Measurements from ENCODE around the gene EEPD1. TPM values are rescaled to one million over a fixed set of nuclear protein-coding genes. Genes with fewer than 3 reads are reported as not detected.
A peak's percentile ranks its signal among the peaks of the same experiment; 100 is the strongest.

The EEPD1 gene
- polyA plus RNA-seq, 3 donors from 2014 or later = 1.3 to 4.4 (median 2.1) TPM

GRCh38 chr7:36288501-36288900 lies 135.4 kb downstream of the EEPD1 start:
- Mint-ChIP-seq H3K36me3 (no peaks in the 10 kb centered on the region), H3K9me3 (no peaks in the 10 kb centered on the region)

GRCh38 chr7:36289833-36290661 lies 137.0 kb downstream of the EEPD1 start:
- H3K9me3 Mint-ChIP-seq = no peaks in the 10 kb centered on the region
- peaks cover 0 to 2% (median 0%) of the 10 kb centered on the region in 3 donors for H3K27me3 Mint-ChIP-seq (ENCODE audit: low read depth in 3 of 3)
- no peak overlapping the region for H3K27ac Mint-ChIP-seq
- H3K36me3 Mint-ChIP-seq = no peaks in the 10 kb centered on the region
- H3K4me3 Mint-ChIP-seq = no peak overlapping the region
- peaks cover 32 to 46% of the 10 kb centered on the region in 2 donors for H3K4me1 Mint-ChIP-seq
- DNase-seq = no peak

More at GRCh38 chr7:36288501-36288900, 135.4 kb downstream of the EEPD1 start:
- Mint-ChIP-seq H3K4me3 (peak overlapping the region in 2 of 5 donors; percentile 36 to 69), H3K4me1 (peaks cover 46 to 57% of the 10 kb centered on the region in 2 donors), H3K27ac (no peak overlapping the region), H3K27me3 (ENCODE audit: low read depth in 3 of 3) (peaks cover 0 to 2% (median 0%) of the 10 kb centered on the region in 3 donors)
- no peak for DNase-seq

GRCh38 chr7:36291387-36292316 lies 138.6 kb downstream of the EEPD1 start:
- peaks cover 20 to 35% of the 10 kb centered on the region in 2 donors for H3K4me1 Mint-ChIP-seq
- peaks cover 0 to 3% (median 2%) of the 10 kb centered on the region in 3 donors for H3K27me3 Mint-ChIP-seq (ENCODE audit: low read depth in 3 of 3)
- H3K9me3 Mint-ChIP-seq = no peaks in the 10 kb centered on the region
- H3K4me3 Mint-ChIP-seq = peak overlapping the region; percentile 10 to 78 (median 58)
- DNase-seq = peak; percentile 48 to 58 (median 53)
- no peak overlapping the region for H3K27ac Mint-ChIP-seq
- no peaks in the 10 kb centered on the region for H3K36me3 Mint-ChIP-seq

- Mint-ChIP-seq H3K27me3 (ENCODE audit: low read depth in 3 of 3) (peaks cover 0 to 3% (median 2%) of the 10 kb centered on the region in 3 donors), H3K4me1 (peaks cover 4 to 13% of the 10 kb centered on the region in 2 donors), H3K27ac (no peak overlapping the region), H3K36me3 (no peaks in the 10 kb centered on the region), H3K4me3 (no peak overlapping the region), H3K9me3 (no peaks in the 10 kb centered on the region)
- no peak for DNase-seq
These were observed 142.0 kb downstream of the EEPD1 start for GRCh38 chr7:36295090-36295489.

- H3K36me3 Mint-ChIP-seq = no peaks in the 10 kb centered on the region
- no peak overlapping the region for H3K27ac Mint-ChIP-seq
- H3K9me3 Mint-ChIP-seq = no peaks in the 10 kb centered on the region
- H3K4me1 Mint-ChIP-seq = peaks cover 4 to 12% of the 10 kb centered on the region in 2 donors
- peaks cover 0 to 3% (median 2%) of the 10 kb centered on the region in 3 donors for H3K27me3 Mint-ChIP-seq (ENCODE audit: low read depth in 3 of 3)
- H3K4me3 Mint-ChIP-seq = no peak overlapping the region
- no peak for DNase-seq
These were observed 143.2 kb downstream of the EEPD1 start for GRCh38 chr7:36296284-36296683.

GRCh38 chr7:36297364-36298009 lies 144.4 kb downstream of the EEPD1 start:
- H3K27ac Mint-ChIP-seq = no peak overlapping the region
- H3K4me1 Mint-ChIP-seq = no peaks in the 10 kb centered on the region
- no peaks in the 10 kb centered on the region for H3K36me3 Mint-ChIP-seq
- H3K4me3 Mint-ChIP-seq = no peak overlapping the region
- H3K9me3 Mint-ChIP-seq = no peaks in the 10 kb centered on the region
- DNase-seq = no peak
- H3K27me3 Mint-ChIP-seq (ENCODE audit: low read depth in 3 of 3) = peaks cover 0 to 3% (median 0%) of the 10 kb centered on the region in 3 donors

GRCh38 chr7:36298106-36298505 lies 145.1 kb downstream of the EEPD1 start:
- Mint-ChIP-seq H3K27ac (no peak overlapping the region), H3K36me3 (no peaks in the 10 kb centered on the region), H3K4me1 (no peaks in the 10 kb centered on the region), H3K27me3 (ENCODE audit: low read depth in 3 of 3) (peaks cover 0 to 3% (median 0%) of the 10 kb centered on the region in 3 donors), H3K4me3 (no peak overlapping the region), H3K9me3 (no peaks in the 10 kb centered on the region)
- no peak for DNase-seq

- Mint-ChIP-seq H3K27ac (no peak overlapping the region), H3K9me3 (no peaks in the 10 kb centered on the region), H3K36me3 (no peaks in the 10 kb centered on the region), H3K4me1 (no peaks in the 10 kb centered on the region), H3K4me3 (no peak overlapping the region), H3K27me3 (ENCODE audit: low read depth in 3 of 3) (peaks cover 0 to 3% (median 0%) of the 10 kb centered on the region in 3 donors)
- DNase-seq = no peak
These were observed 146.2 kb downstream of the EEPD1 start for GRCh38 chr7:36299223-36299774.

GRCh38 chr7:36299823-36300341 lies 146.8 kb downstream of the EEPD1 start:
- Mint-ChIP-seq H3K27ac (no peak overlapping the region), H3K36me3 (no peaks in the 10 kb centered on the region), H3K9me3 (no peaks in the 10 kb centered on the region), H3K4me1 (no peaks in the 10 kb centered on the region), H3K4me3 (no peak overlapping the region), H3K27me3 (ENCODE audit: low read depth in 3 of 3) (peaks cover 0 to 3% (median 0%) of the 10 kb centered on the region in 3 donors)
- DNase-seq = no peak

GRCh38 chr7:36300696-36301350 lies 147.8 kb downstream of the EEPD1 start:
- H3K4me1 Mint-ChIP-seq = no peaks in the 10 kb centered on the region
- no peak for DNase-seq
- no peaks in the 10 kb centered on the region for H3K36me3 Mint-ChIP-seq
- H3K27me3 Mint-ChIP-seq (ENCODE audit: low read depth in 3 of 3) = peaks cover 0 to 2% (median 0%) of the 10 kb centered on the region in 3 donors
- no peak overlapping the region for H3K4me3 Mint-ChIP-seq
- H3K9me3 Mint-ChIP-seq = no peaks in the 10 kb centered on the region
- H3K27ac Mint-ChIP-seq = no peak overlapping the region

- Mint-ChIP-seq H3K9me3 (no peaks in the 10 kb centered on the region), H3K27ac (no peak overlapping the region), H3K27me3 (ENCODE audit: low read depth in 3 of 3) (peaks cover 0 to 2% (median 0%) of the 10 kb centered on the region in 3 donors), H3K4me1 (no peaks in the 10 kb centered on the region), H3K4me3 (no peak overlapping the region), H3K36me3 (no peaks in the 10 kb centered on the region)
- DNase-seq = no peak
These were observed 149.1 kb downstream of the EEPD1 start for GRCh38 chr7:36301914-36302771.
